Astrocyte (in vitro differentiated cells and primary cell): ENCODE measurements around the gene CTIF. TPM values are rescaled to one million over a fixed set of nuclear protein-coding genes. Genes with fewer than 3 reads are reported as not detected.

Source experiments
- DNase-seq: peaks from one replicate; pipeline ENCODE4 v3.0.0-alpha.2; 2010; ENCODE audit warnings: low read depth
- FAIRE-seq: peaks from 2 replicates; lab custom pipeline; 2011; peaks lifted over from hg19 to GRCh38; lab: Jason Lieb, UNC
- H2AFZ ChIP-seq: 2 replicates; pipeline ENCODE4 v1.6.0; 2012; ENCODE audit warnings: low read depth, low read length, inconsistent platforms
- H3K27ac ChIP-seq: 2 replicates; pipeline ENCODE4 v1.5.1; 2011; ENCODE audit warnings: low read depth, low read length, inconsistent platforms
- H3K27me3 ChIP-seq: 2 replicates; pipeline ENCODE4 v1.6.0; 2011; ENCODE audit warnings: low read length, inconsistent platforms; ENCODE audit not compliant: insufficient read depth
- H3K36me3 ChIP-seq: 2 replicates; pipeline ENCODE4 v1.5.1; 2011; ENCODE audit warnings: low read length, inconsistent platforms; ENCODE audit not compliant: insufficient read depth
- H3K4me1 ChIP-seq: 2 replicates; pipeline ENCODE4 v1.5.1; 2011; ENCODE audit warnings: low read length, inconsistent platforms; ENCODE audit not compliant: insufficient read depth
- H3K4me2 ChIP-seq: 2 replicates; pipeline ENCODE4 v1.6.0; 2012; ENCODE audit warnings: low read length, inconsistent platforms
- H3K4me3 ChIP-seq: 2 replicates; pipeline ENCODE4 v1.5.1; 2011; ENCODE audit warnings: low read depth, mild to moderate bottlenecking, low read length, inconsistent platforms; ENCODE audit not compliant: insufficient read depth
- H3K79me2 ChIP-seq: 2 replicates; pipeline ENCODE4 v1.6.0; 2012; ENCODE audit warnings: mild to moderate bottlenecking, low read length, inconsistent platforms; ENCODE audit not compliant: insufficient read depth
- H3K9ac ChIP-seq: 2 replicates; pipeline ENCODE4 v1.6.0; 2012; ENCODE audit warnings: mild to moderate bottlenecking, low read length, inconsistent platforms
- H3K9me3 ChIP-seq: 2 replicates; pipeline ENCODE4 v1.5.1; 2012; ENCODE audit warnings: low read depth, mild to moderate bottlenecking, low read length, inconsistent platforms; ENCODE audit not compliant: insufficient read depth
- H4K20me1 ChIP-seq: 2 replicates; pipeline ENCODE4 v1.6.0; 2012; ENCODE audit warnings: low read length, inconsistent platforms; ENCODE audit not compliant: insufficient read depth
- H3K27ac Mint-ChIP-seq: one replicate; pipeline ENCODE4 v1.8.0; 2021; ENCODE audit warnings: mild to moderate bottlenecking, mixed read lengths; ENCODE audit not compliant: unreplicated experiment
- H3K27me3 Mint-ChIP-seq: one replicate; pipeline ENCODE4 v1.8.0; 2021; ENCODE audit warnings: low read depth, mixed read lengths; ENCODE audit not compliant: unreplicated experiment
- H3K36me3 Mint-ChIP-seq: one replicate; pipeline ENCODE4 v1.8.0; 2021; ENCODE audit warnings: low read depth, mixed read lengths; ENCODE audit not compliant: unreplicated experiment
- H3K4me1 Mint-ChIP-seq: one replicate; pipeline ENCODE4 v1.8.0; 2021; ENCODE audit warnings: low read depth, mixed read lengths; ENCODE audit not compliant: unreplicated experiment
- H3K4me3 Mint-ChIP-seq: one replicate; pipeline ENCODE4 v1.8.0; 2021; ENCODE audit warnings: mild to moderate bottlenecking, moderate library complexity, mixed read lengths; ENCODE audit not compliant: unreplicated experiment
- H3K9me3 Mint-ChIP-seq: one replicate; pipeline ENCODE4 v1.8.0; 2021; ENCODE audit warnings: mild to moderate bottlenecking, mixed read lengths; ENCODE audit not compliant: unreplicated experiment
- CTCF ChIP-seq: IDR thresholded peaks from 2 replicates; pipeline ENCODE4 v1.5.1; 2011; ENCODE audit warnings: low read depth, mild to moderate bottlenecking, inconsistent platforms, low read length, moderate library complexity; ENCODE audit not compliant: insufficient read depth
- EZH2 ChIP-seq: IDR thresholded peaks from 2 replicates; pipeline ENCODE4 v1.6.1; 2012; ENCODE audit warnings: mild to moderate bottlenecking, low read length, inconsistent platforms; ENCODE audit not compliant: insufficient read depth
- total RNA-seq: library from RNA; stranded (reverse); gene quantifications from 2 replicates; pipeline ENCODE4 v1.2.1, GENCODE V29; 2021

Gene CTIF
- total RNA-seq, 1 donor from 2014 or later, result 101 TPM

DNA sequence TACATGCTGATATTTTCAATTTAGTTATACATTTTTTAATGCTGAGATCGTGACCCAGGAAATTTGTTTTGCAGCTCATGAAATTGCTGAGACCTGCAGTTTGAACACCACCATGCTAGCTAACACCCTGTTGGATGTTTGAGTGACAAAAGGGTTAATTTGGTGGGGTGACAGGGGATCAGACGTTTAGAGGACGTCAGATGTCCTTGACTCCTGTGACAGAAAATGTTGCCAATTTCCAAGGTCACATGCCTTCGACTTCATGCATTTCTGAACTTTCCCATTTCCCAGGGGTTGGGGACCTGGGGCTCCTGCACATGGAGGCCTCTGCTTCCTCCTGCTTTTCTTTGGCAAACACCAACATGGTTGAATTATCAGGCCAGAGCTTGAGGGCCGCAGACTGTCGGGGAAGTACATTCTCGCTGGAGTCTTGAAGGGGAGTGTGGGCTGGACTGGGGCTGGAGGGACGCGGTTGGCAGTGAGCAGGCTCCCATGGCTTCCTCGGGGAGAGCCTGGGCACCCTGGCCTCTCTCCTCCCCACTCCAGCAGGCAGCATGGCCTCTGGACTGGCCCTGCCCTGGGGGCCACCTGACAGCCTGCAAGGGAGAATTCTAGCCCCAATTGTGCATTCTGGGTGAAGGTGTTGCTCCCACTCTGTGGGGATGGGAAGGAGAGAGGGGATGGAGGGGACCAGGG is 73.1 kb downstream of the CTIF start:
- H3K27me3 ChIP-seq, result no peaks in the 10 kb centered on the region
- H4K20me1 ChIP-seq, result peaks cover 98% of the 10 kb centered on the region
- TF ChIP-seq CTCF (no peak), EZH2 (no peak)
- H3K4me1 ChIP-seq, result peaks cover 15% of the 10 kb centered on the region
- Mint-ChIP-seq H3K36me3 (peaks cover 25% of the 10 kb centered on the region), H3K27ac (no peak overlapping the region), H3K27me3 (no peaks in the 10 kb centered on the region), H3K9me3 (no peaks in the 10 kb centered on the region), H3K4me3 (no peak overlapping the region), H3K4me1 (peaks cover 31% of the 10 kb centered on the region)
- DNase-seq (no peak), FAIRE-seq (no peak)
- H3K36me3 ChIP-seq, result no peaks in the 10 kb centered on the region
- no peak overlapping the region for H3K4me3 ChIP-seq
- no peak overlapping the region for H3K9ac ChIP-seq
- H3K79me2 ChIP-seq, result peaks cover 62% of the 10 kb centered on the region
- H3K9me3 ChIP-seq, result no peaks in the 10 kb centered on the region
- H3K4me2 ChIP-seq, result no peak overlapping the region
- no peak overlapping the region for H3K27ac ChIP-seq
- H2AFZ ChIP-seq, result no peak overlapping the region

DNA sequence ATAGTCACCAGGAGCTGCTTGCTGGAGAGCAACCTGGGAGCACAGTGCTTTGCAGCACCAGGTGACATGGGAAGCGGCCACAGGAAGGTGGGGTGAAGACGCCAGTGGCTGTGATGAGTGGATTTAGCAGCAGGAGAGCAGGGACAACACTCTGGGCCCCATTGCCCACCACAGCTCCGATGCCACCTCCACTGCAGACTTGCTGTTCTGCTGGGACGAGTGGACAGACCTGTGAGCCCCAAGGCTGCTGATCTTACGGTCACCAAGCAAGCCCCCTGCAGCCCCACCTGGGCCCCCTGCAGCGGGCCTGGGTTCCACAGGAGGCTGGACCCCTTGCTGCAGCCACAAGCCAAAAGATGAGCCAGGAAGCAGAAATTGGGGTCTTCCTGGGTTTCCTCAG is 73.7 kb downstream of the CTIF start:
- Mint-ChIP-seq H3K9me3 (no peaks in the 10 kb centered on the region), H3K27ac (no peak overlapping the region), H3K4me3 (no peak overlapping the region), H3K27me3 (no peaks in the 10 kb centered on the region), H3K4me1 (peaks cover 25% of the 10 kb centered on the region), H3K36me3 (peaks cover 25% of the 10 kb centered on the region)
- Histone ChIP-seq H3K36me3 (no peaks in the 10 kb centered on the region), H2AFZ (no peak overlapping the region), H3K9me3 (no peaks in the 10 kb centered on the region), H3K4me2 (no peak overlapping the region), H3K4me1 (peaks cover 9% of the 10 kb centered on the region), H3K27ac (no peak overlapping the region), H3K79me2 (peaks cover 62% of the 10 kb centered on the region), H3K9ac (no peak overlapping the region), H3K4me3 (no peak overlapping the region), H4K20me1 (peaks cover 98% of the 10 kb centered on the region), H3K27me3 (no peaks in the 10 kb centered on the region)
- FAIRE-seq (no peak), DNase-seq (no peak)
- no peak for TF ChIP-seq CTCF
- TF ChIP-seq EZH2, result no peak

DNA sequence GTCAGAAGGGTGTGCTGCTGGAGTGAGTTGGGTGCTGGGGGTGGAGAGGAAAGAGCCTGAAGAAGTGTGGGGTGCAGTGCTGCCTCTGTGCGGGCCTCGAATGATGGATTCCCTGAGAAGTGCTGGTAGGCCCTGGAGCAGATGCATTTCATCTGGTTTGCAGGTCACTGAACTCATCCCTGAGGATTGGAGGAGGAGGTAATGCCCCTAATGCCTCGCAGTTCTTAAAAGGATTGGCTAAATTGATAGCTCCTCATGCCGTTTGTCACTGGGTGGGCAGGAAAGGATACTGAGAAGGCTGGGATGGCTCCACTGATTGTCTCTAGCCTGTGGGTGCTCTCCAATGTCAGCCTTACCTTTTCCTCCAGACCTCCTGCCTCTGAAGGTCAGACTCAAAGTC is 74.1 kb downstream of the CTIF start:
- Mint-ChIP-seq H3K27me3 (no peaks in the 10 kb centered on the region), H3K27ac (peak overlapping the region; percentile 41), H3K36me3 (peaks cover 23% of the 10 kb centered on the region), H3K4me3 (no peak overlapping the region), H3K4me1 (peaks cover 21% of the 10 kb centered on the region), H3K9me3 (no peaks in the 10 kb centered on the region)
- Histone ChIP-seq H3K79me2 (peaks cover 58% of the 10 kb centered on the region), H3K9ac (no peak overlapping the region), H3K4me3 (no peak overlapping the region), H3K36me3 (no peaks in the 10 kb centered on the region), H3K27ac (no peak overlapping the region), H3K9me3 (no peaks in the 10 kb centered on the region), H3K4me2 (no peak overlapping the region), H3K27me3 (no peaks in the 10 kb centered on the region), H2AFZ (no peak overlapping the region), H4K20me1 (peaks cover 98% of the 10 kb centered on the region), H3K4me1 (peaks cover 7% of the 10 kb centered on the region)
- FAIRE-seq (no peak), DNase-seq (no peak)
- TF ChIP-seq EZH2 (no peak), CTCF (no peak)
